SU-DHL-6 (cell line): ENCODE measurements around the gene PIK3R1.

ENCODE experiments used
- H2AFZ ChIP-seq: fragments of 200-600 bp; sonication (generic); 2 replicates; pipeline ENCODE4 v1.6.1; 2014; ENCODE audit warnings: low read depth, mild to moderate bottlenecking, moderate library complexity, mixed read lengths, antibody characterized with exemption, low read length; ENCODE audit not compliant: severe bottlenecking
- H3F3A ChIP-seq: fragments of 200-600 bp; shearing (Covaris generic); 2 replicates; pipeline ENCODE4 v1.6.0; 2016; ENCODE audit warnings: antibody characterized with exemption, mild to moderate bottlenecking; ENCODE audit not compliant: insufficient read depth
- H3K27ac ChIP-seq: fragments of 200-600 bp; sonication (generic); 2 replicates; pipeline ENCODE4 v1.5.1; 2016; ENCODE audit warnings: low read depth, mild to moderate bottlenecking, low read length, moderate library complexity, mixed read lengths
- H3K27me3 ChIP-seq: fragments of 200-600 bp; sonication (generic), shearing (Covaris generic); 2 replicates; pipeline ENCODE4 v1.6.0; 2014; ENCODE audit warnings: mild to moderate bottlenecking, low read length
- H3K36me3 ChIP-seq: fragments of 200-600 bp; sonication (generic); 2 replicates; pipeline ENCODE4 v1.6.1; 2014; ENCODE audit warnings: mild to moderate bottlenecking, low read length, mixed read lengths
- H3K4me2 ChIP-seq: fragments of 300-600, 200-600 bp; shearing (Covaris generic), sonication (generic); 2 replicates; pipeline ENCODE4 v1.6.0; 2014; ENCODE audit warnings: low read length, low read depth, mild to moderate bottlenecking; ENCODE audit not compliant: poor library complexity, severe bottlenecking
- H3K4me3 ChIP-seq: fragments of 200-600 bp; sonication (generic); 2 replicates; pipeline ENCODE4 v1.5.1; 2014; ENCODE audit warnings: antibody characterized with exemption, low read length, mild to moderate bottlenecking, mixed read lengths; ENCODE audit not compliant: insufficient read depth, poor library complexity, severe bottlenecking
- H3K79me2 ChIP-seq: fragments of 200-600 bp; sonication (generic); 2 replicates; pipeline ENCODE4 v1.6.1; 2014; ENCODE audit warnings: mild to moderate bottlenecking, low read length, moderate library complexity; ENCODE audit not compliant: insufficient read depth
- H3K9ac ChIP-seq: fragments of 200-600 bp; sonication (generic); 2 replicates; pipeline ENCODE4 v1.7.0; 2014; ENCODE audit warnings: mild to moderate bottlenecking, low read length
- H3K9me2 ChIP-seq: fragments of 200-600 bp; sonication (generic); replicated peaks from 2 replicates; pipeline ENCODE4 v1.6.1; 2014; ENCODE audit warnings: low read length; ENCODE audit not compliant: insufficient read depth
- H3K9me3 ChIP-seq: fragments of 200-600 bp; sonication (generic); 2 replicates; pipeline ENCODE4 v1.6.1; 2014; ENCODE audit warnings: low read length, mixed read lengths; ENCODE audit not compliant: insufficient read depth
- H4K20me1 ChIP-seq: fragments of 200-600 bp; sonication (generic); 2 replicates; pipeline ENCODE4 v1.6.1; 2014; ENCODE audit warnings: low read depth, mild to moderate bottlenecking, antibody characterized with exemption, low read length, moderate library complexity, mixed read lengths
- EZH2phosphoT487 ChIP-seq: fragments of 200-600 bp; sonication (generic), shearing (Covaris generic); conservative IDR thresholded peaks from 2 replicates; pipeline ENCODE4 v1.6.1; 2018; ENCODE audit warnings: mild to moderate bottlenecking, antibody characterized with exemption, low read length, moderate library complexity, mixed read lengths
- TF ChIP-seq, protein P1 (sequence below): fragments of 200-600 bp; sonication (generic); IDR thresholded peaks from one replicate; pipeline ENCODE4 v1.5.1; 2017; ENCODE audit warnings: antibody characterized with exemption, mild to moderate bottlenecking, low read length, moderate library complexity; ENCODE audit not compliant: insufficient read depth, poor library complexity, severe bottlenecking

The PIK3R1 gene

DNA sequence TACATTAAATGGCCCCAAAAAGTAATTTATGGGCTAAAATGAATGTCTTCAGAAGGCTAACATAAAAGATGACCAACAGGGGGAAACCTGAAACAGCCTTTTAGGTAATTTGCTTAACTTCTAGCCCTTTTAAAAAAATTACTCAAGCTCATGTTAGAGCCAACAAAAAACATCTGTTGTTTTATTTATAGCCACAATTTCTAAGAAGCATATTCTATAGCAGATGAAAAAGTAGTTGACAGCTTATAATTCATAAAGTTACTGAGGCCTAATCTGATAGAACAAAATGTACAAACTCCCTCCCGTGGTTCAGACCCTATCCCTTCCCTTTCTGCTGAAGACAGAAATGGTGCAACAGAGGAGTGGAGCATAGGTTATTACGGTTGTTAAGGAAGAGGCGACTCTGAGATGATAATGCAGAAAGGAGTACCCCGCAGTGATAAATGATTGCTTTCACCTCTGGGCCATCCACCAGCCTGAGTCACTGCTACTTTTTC lies 46.1 kb downstream of the PIK3R1 start:
- H3K9me3 ChIP-seq = no peaks in the 10 kb centered on the region
- TF ChIP-seq EZH2phosphoT487 = no peak
- TF ChIP-seq, protein P1, sequence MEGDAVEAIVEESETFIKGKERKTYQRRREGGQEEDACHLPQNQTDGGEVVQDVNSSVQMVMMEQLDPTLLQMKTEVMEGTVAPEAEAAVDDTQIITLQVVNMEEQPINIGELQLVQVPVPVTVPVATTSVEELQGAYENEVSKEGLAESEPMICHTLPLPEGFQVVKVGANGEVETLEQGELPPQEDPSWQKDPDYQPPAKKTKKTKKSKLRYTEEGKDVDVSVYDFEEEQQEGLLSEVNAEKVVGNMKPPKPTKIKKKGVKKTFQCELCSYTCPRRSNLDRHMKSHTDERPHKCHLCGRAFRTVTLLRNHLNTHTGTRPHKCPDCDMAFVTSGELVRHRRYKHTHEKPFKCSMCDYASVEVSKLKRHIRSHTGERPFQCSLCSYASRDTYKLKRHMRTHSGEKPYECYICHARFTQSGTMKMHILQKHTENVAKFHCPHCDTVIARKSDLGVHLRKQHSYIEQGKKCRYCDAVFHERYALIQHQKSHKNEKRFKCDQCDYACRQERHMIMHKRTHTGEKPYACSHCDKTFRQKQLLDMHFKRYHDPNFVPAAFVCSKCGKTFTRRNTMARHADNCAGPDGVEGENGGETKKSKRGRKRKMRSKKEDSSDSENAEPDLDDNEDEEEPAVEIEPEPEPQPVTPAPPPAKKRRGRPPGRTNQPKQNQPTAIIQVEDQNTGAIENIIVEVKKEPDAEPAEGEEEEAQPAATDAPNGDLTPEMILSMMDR = no peak
- no peaks in the 10 kb centered on the region for H3K27me3 ChIP-seq
- no peak overlapping the region for H3K9ac ChIP-seq
- H3K9me2 ChIP-seq = no peaks in the 10 kb centered on the region
- peaks cover 8% of the 10 kb centered on the region; the same call in 1 of the 2 replicates for H3F3A ChIP-seq
- H3K27ac ChIP-seq = no peak overlapping the region
- peaks cover 49% of the 10 kb centered on the region for H3K79me2 ChIP-seq
- no peaks in the 10 kb centered on the region for H3K36me3 ChIP-seq
- no peak overlapping the region for H3K4me3 ChIP-seq
- no peak overlapping the region for H3K4me2 ChIP-seq
- H2AFZ ChIP-seq = no peak overlapping the region
- peaks cover 3% of the 10 kb centered on the region; the same call in 1 of the 2 replicates for H4K20me1 ChIP-seq

DNA sequence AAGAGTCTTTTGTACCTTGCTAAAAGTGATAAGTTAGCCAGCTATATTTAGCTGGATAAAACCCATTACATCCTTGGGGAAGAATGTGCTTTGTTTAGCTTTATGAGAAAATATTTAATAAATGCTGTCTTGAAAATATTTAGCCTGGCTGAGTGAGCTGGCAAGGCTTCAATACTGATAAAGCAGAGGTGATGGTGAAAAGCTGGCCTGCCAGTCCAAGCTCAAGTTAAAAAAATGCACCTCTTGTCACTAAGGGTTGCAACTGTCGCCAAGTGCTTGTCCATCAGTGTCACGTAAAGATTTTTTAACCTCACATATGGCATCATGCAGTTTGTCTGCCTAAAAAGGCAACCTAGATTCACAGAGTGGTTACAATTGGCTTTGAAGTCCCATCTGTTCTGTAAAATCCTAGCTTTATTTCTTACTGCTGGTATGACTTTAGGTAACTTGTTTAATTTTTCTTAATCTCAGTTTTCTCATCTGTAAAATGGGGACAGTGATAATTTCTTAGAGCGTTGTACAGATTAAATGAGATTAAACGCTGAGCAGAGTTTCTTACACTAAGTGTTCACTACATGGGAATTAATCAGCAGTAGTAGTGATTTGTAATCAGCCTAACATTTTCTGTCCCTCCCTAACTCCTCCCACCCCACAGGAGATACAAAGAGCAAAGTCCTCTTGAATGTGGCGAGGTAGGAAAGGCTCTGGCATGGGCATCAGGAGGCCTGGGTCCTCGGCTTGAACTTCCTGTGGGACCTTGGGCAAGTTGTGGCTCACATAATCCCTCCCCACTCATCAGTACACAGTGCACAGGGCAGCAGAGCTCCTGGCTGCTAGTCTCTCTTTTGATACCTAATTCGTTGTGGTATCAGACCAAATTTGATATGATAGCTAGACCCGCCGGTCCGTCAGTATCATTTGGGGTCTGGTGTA lies 48.7 kb downstream of the PIK3R1 start:
- no peak overlapping the region for H3K4me2 ChIP-seq
- H4K20me1 ChIP-seq = peaks cover 3% of the 10 kb centered on the region; the same call in 1 of the 2 replicates
- H3K9me2 ChIP-seq = no peaks in the 10 kb centered on the region
- H3K9ac ChIP-seq = no peak overlapping the region
- peaks cover 8% of the 10 kb centered on the region; the same call in 1 of the 2 replicates for H3F3A ChIP-seq
- no peak overlapping the region for H3K4me3 ChIP-seq
- no peak overlapping the region for H2AFZ ChIP-seq
- H3K9me3 ChIP-seq = no peaks in the 10 kb centered on the region
- peaks cover 45% of the 10 kb centered on the region for H3K79me2 ChIP-seq
- no peak for TF ChIP-seq EZH2phosphoT487
- TF ChIP-seq, protein P1 = no peak
- H3K36me3 ChIP-seq = no peaks in the 10 kb centered on the region
- H3K27me3 ChIP-seq = no peaks in the 10 kb centered on the region
- H3K27ac ChIP-seq = no peak overlapping the region

DNA sequence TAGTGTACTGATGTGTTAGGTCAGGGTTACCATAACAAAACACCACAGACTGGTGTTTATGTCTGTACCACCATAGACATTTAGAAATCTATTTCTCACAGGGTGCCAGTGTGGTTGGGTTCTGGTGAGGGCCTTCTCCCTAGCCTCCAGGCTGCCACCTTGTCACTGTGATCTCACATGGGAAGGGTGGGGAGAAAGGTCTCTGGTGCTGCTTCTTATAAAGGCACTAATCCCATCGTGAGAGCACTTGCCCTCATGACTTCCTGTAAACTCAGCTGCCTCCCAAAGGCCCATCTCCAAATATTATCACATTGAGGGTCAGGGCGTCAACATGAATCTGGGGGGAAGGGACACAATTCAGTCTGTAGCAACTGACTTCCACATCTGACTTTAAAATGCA lies 49.8 kb downstream of the PIK3R1 start:
- TF ChIP-seq, protein P1 = no peak
- no peak for TF ChIP-seq EZH2phosphoT487
- Histone ChIP-seq H3K9ac (no peak overlapping the region), H4K20me1 (peaks cover 3% of the 10 kb centered on the region; the same call in 1 of the 2 replicates), H3F3A (peaks cover 11% of the 10 kb centered on the region; the same call in 1 of the 2 replicates), H3K36me3 (no peaks in the 10 kb centered on the region), H2AFZ (no peak overlapping the region), H3K79me2 (peaks cover 52% of the 10 kb centered on the region), H3K9me2 (no peaks in the 10 kb centered on the region), H3K4me3 (no peak overlapping the region), H3K27me3 (no peaks in the 10 kb centered on the region), H3K4me2 (no peak overlapping the region), H3K27ac (no peak overlapping the region), H3K9me3 (no peaks in the 10 kb centered on the region)
